ENCODE measurements around the gene ENAM.

DNA sequence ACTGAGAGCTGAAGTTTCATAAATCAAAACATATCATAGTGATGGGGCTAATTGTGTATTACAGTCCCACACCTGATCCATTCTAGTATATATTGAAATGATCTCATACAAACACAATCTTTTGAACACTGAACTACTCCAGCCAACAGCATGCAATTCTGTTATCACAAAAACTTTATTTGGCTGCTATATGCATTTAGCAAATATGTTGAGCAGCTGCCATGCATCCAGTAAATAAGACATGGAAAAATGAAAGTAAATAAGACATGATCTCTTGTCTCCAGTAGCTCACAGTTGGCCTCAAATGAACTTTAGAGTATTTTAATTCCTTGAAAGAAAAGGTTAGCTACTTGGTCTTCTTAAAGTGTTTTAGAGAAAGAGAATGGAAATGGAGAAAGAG lies 34.3 kb upstream of the ENAM start:
- TF ChIP-seq POLR2A (IDR thresholded peaks at IDR 0.05; ENCODE audit: low read depth, low read length) (no peak), TAF1 (IDR thresholded peaks at IDR 0.05; ENCODE audit: low read depth, low read length) (no peak), POLR2AphosphoS5 (IDR thresholded peaks at IDR 0.05; ENCODE audit: low read depth, low read length) (no peak)

All from GM12891 (cell line).